NCI-H2227 treated with DMSO at 0.1 percent for 48 hours (cell line): ENCODE data around the gene GOLGA6D.
"Not testable (repeated sequence)": the region's sequence is repeated elsewhere in the genome, so short reads cannot be mapped to it uniquely, and the experiment has no call there.

ENCODE experiments used
- DNase-seq: peaks from one replicate; lab custom pipeline; 2025; lab: John Stamatoyannopoulos, UW

The GOLGA6D gene

DNA sequence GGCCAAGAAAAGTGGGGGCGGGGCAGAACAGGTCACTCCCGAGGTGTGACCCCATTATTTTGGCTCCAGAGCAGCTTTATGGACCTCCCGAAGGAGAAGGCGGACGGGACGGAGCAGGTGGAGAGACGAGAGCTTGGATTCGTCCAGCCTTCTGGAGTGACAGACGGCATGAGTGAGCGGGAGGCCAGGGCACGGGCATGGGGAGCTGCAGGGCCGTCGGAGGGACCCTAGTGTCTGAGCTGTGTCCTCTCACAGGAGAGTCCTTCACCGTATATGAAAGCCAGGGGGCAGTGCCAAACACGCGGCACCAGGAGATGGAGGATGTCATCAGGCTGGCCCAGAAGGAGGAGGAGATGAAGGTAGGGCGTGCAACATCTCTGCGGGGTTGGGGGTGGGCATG lies 11.0 kb downstream of the GOLGA6D start:
- DNase-seq, result not testable (repeated sequence)

DNA sequence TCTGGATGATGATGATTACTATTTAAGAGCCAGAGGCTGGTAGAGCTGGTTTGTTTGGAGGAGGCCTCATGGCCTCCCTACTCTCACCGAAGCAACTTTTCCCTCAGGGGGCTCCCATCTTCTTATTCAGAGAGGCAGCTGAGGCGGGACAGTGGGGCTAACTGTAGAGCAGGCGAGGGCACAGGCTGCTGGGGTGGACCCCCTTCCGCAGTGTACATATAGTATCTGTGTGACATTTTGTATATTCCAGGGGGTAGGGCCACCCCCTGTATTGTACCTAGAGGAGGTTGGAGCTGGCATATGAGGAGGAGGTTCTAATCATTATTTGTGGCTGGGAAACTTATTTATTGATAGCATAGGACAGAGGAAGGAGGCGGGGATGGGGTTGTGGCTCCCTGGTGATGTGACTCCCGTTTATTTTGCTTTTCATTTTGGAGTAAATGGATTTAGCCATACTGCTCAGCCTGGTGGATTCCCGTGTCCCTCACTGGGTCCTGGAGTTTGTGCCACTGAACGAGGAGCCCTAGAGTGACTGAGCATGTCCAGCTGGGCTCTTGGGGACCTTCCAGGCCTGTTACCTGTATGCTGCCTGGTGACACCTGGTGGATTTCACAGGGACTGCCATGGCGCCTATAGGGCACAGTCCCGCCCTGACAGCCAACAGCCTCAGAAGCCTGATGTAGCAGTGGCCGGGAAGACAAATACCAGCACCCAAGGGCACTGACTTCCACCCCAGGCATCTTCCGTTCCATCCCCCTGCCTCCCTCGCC lies 16.1 kb downstream of the GOLGA6D start:
- not testable (repeated sequence) for DNase-seq

DNA sequence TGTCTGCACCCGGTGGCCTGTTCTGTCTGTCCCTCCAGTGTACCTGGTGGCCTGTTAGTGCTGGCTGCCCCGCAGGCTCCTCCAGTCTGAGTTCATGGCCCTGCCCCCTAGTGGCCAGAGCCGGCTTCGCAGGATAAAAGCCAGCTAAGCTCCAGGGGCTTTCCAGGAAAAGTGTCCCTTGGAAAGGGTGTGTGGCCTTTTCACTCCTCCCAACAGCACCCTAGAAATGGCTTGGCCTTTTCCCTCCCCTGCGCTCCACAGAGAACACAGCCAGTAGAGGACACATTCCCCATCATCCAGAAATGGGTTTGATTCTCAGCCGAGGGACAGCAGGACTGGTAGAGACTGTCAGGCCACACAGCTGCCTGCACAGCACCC lies 16.7 kb downstream of the GOLGA6D start:
- DNase-seq, result not testable (repeated sequence)

DNA sequence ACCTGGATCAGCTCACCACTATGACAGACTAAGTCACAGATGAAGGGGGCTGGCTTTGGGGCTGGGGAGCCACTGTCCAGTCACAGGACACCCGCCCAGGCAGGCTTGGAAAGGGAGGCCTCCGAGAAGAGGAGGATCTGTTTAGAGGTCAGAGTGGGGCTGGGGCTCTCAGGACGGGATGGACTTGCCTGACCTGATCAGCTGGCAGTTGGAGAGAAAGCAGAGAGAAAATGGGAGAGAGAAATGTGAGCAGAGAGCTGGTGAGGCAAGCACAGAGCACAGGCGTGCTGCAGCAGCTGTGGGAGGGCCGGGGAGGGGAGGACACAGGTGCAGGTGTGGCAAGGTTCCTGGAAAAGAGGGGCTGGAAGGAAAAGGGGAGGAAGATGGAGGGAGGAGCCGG lies 17.4 kb downstream of the GOLGA6D start:
- DNase-seq, result not testable (repeated sequence)

DNA sequence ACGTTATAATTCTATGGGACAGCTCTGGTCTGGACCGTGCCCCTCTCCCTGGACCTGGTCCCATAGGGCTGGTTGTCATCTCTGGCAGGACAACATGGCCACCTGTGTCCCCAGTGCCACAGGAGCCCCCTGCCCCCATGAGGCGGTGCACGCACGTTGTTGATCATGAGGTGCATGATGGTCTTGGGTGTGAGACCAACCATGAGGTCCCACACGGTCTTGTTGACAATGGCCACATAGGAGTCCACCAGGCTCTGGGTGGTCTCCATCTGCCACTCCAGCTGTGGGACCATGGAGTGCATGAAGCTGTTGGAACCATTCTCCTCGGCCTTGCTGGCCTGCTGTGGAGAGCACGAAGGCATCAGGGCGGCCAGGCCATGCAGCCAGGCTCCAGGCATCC lies 19.7 kb downstream of the GOLGA6D start:
- no peak for DNase-seq

DNA sequence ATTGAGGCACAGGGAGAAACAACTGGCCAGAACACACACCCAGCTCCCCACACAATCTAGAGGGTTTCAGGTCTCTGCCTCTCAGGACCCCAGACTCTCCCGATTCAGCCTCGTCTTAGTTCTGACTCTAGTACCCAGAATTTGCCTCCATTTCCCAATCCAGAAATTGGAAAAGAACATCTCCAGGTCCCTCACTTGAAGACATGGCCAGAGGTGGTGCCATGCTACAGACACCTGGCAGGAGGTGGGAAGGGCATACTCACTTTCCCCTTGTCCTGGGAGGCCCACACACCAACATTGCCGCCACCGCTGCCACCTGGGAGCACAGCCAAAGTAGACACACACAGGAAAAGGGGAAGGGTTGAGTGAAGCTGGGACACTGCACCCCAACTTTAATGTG lies 20.1 kb downstream of the GOLGA6D start:
- not testable (repeated sequence) for DNase-seq

DNA sequence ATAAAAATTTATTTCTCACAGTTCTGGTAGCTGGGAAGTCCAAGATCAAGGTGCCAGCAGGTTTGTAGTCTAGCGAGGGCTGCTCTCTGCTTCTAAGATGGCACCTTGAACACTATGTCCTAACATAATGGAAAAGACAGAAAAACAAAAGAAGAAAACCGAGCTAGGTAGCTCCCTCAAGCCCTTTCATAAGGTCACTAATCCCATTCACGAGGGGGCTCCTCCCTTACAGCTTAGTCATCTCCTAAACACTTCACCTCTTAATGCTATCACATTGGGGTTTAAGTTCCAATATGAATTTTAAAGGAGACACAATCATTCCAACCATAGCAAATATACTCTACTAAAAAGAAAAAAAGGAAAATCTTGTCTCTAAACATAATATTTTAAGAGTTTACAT lies 23.6 kb downstream of the GOLGA6D start:
- DNase-seq, result no peak

DNA sequence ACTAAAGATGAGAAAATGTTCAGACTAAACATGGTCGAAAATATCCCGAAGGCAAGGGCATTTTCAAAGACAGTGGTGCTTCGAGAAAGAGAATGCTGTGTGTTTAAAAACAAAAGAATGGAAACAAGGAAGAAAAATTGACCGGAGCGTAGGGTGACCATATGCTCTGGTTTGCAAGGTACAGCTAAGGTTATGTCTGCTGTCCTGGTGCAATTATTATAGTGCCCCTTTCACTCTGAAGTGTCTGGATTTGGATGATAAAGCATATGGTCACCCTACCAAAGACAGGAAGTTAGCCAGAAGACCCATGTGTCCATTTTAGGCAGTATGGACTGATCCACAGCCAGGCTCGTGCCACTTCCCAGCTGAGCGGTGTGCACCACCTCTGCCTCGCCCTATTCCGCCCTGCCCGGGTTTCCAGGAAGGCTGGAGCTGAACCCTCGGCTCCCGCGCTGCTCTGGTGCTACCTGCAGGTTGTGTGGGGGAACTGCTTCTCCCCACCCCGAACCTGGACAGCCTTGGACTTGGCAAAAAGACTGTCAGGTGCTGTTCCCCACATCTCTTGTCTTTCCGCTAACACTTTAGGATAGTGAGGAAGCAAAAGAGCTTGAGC lies 25.2 kb downstream of the GOLGA6D start:
- DNase-seq, result peak; percentile 6

DNA sequence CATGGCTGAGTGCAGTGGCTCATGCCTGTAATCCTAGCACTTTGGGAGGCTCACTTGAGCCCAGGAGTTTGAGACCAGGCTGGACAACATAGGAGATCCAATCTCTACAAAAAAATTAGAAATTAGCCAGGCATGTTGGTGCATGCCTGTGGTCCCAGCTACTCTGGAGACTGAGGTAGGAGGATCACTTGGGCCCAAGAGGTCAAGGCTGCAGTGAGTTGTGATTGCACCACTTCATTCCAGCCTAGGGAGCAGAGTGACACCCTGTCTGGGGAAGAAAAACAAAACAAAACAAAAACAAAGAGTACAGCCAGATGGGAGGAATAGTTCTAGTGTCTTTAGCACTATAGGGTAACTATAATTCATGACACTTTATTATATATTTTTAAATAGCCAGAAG lies 27.1 kb downstream of the GOLGA6D start:
- DNase-seq, result no peak

DNA sequence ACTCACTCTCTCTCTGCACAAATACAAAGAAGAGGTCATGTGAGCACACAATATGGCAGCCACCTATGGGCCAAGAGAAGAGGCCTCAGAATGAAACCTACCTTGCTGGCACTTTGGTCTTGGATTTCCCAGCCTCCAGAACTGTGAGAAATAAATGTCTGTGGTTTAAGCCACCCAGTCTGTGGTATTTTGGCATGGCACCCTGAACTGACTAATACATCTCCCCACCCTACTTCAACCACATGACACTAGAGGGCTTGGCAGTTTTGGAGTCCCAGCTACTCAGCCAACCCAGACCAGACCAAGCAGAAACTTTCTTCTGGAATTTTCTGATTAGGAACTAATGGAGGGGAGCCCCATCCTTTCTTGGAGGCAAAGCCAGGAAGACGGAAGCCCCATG lies 29.9 kb downstream of the GOLGA6D start:
- not testable (repeated sequence) for DNase-seq

DNA sequence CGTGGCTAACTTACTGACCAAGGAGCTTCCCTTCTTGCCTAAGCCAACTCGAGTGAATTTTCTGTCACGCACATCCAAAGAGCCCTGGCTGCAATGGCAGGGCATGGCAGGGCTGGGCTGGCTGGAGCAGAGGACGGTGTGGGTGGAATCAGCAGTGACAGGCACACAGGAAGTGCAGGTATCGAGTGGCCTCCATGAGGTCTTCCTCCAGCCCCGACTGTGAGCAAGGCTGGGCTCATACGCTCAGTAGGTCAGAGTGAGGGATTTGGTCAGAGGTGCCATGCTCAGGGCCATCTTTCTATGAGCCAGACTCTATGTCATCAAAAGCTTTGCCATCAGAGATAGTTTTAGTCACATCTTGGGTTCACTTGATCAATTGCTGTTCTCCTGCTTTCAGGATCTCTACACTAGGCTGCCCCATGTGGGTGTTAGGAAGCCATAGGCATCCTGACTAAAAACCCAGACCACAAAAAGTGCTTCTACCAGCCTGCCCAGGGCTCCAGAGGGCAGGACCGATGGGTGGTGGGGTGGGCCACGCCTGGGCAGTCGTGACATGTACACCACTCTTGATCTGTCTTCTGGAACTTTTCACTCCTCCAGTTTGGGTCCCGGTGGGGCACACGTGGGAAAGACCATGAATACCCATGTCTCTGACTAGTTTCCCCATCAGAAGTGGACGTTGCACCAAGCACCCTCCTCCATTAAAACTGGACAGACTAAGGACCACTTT lies 30.6 kb downstream of the GOLGA6D start:
- DNase-seq, result no peak

DNA sequence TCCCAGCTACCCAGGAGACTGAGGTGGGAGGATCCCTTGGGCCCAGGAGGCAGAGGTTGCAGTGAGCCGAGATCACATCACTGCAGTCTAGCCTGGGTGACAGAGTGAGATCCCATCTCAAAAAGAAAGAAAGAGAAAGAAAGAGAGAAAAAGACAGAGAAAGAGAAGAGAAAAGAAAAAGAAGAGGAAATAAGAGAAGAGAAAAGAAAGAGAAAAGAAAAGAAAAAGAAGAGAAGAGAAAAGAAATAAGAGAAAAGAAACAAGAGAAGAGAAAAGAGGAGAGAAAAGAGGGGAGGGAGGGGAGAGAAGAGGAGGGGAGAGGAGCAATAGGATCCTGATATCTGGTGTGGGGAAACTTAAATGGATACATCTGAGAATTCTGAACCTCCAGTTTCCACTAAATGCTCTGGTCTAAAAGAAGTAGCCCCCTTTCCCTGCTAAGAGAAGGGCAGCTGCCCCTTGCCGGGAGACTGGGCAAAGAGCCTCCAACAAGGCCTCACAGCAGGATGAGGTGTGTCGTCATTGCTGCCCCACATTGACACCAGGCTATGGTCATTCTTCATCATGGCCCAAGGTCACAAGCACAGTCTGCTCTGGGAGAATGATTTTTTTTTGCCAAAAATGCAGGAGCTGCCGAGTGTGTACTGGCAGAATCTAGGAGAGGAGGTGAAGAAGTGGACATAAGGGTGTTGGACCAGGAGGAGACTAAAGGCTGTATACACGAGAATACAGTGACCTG lies 32.1 kb downstream of the GOLGA6D start:
- no peak for DNase-seq

DNA sequence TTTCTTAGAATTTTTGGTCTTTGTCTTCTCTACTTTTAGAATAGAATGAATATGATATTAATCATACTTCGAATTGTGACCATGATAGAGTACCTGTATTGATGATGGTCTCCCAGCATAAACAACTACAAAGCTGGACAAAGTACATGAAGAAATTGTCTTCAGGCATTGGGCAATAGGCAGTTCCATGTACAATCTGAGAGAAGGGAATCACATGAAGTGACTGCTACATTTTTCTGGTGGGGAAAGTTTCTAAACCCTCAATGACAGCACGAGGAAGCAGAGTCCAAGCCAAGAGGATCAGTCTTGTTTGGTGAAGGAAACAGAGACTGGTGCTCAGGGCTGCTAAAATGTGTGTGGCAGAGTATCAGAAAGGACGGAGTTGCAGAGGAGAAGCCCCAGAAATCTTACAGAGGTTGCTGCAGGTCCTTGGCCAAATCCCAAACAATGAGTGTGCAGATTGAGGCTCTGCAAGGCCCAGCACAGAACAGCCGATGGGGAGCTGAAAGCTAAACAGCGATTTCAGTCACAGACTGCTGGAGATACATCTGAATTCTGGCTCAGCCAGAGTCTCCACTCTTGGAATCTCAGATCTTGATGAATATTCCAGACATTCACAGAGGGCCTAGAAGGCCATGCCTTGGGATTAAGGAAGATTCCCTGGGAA lies 36.7 kb downstream of the GOLGA6D start:
- not testable (repeated sequence) for DNase-seq

DNA sequence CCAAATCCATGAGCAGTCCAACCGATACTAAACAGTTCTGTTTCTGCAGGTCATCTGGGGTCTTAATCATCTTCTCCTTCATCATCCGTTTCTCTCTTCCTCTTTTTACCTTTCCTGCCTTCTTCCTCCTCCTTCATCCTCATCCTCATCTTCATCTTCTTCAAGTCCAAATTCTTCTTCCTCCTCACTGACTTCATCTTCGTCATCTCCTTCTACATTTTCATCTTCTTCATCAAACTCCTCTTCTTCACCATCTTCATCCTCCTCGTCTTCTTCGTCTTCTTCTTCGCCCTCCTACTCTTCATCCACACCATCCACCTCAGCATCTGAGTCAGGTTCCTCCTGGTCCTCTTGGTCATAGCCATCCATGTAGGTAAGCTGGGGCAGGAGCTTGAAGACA lies 39.1 kb downstream of the GOLGA6D start:
- DNase-seq, result no peak

DNA sequence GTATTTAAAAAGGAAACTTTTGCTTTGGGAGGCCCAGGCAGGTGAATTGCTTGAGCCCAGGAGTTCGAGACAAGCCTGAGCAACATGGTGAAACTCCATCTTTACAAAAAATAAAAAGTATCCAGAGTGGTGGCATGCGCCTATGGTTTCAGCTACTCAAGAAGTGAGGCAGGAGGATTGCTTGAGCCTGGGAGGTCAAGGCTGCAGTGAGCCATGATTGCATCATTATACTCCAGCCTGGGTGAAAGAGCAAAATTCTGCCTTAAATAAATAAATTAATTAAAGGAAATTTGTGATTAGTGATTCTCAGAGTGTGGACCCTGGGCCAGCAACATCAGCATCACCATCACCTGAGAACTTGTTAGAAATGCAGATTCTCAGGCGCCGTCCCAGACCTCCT lies 43.3 kb downstream of the GOLGA6D start:
- DNase-seq, result no peak

DNA sequence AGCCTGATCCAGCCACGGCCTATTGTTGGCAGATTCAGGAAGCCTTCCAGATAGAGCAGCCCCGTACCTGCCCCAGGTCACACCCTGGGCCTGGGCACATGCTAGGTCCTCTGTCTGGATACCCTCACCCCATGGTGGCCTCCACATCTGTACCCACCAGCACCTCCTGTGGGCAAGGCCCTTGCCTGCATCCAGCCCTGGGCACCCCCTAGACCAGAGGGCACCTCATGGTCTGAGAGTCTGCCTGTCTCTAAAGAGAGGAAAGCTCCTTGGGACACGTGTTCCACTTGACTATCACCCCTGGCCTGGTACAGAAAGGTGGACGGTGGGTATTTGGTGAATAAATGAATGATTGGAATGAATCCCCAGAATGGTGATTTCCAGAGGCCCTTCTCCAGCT lies 44.4 kb downstream of the GOLGA6D start:
- no peak for DNase-seq

DNA sequence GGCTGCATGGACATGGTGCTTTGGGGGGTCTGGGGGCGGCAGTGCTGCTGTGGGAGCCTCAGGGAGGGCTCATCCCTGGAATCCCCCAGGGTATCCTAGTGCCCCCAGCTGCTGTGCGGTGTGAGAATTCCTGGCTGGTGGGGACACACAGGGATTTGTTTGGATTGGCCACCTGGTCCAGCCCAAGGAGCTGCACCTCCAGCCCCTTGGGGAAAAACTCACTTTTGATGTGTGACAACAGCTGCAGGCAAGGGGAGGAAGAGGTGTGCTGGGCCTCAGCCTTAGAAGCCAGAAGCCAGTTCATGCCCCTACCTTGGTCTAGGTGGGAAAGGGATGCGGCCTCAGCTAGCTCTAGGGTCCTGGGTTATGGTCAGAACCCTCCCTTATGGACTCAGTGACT lies 44.9 kb downstream of the GOLGA6D start:
- no peak for DNase-seq

DNA sequence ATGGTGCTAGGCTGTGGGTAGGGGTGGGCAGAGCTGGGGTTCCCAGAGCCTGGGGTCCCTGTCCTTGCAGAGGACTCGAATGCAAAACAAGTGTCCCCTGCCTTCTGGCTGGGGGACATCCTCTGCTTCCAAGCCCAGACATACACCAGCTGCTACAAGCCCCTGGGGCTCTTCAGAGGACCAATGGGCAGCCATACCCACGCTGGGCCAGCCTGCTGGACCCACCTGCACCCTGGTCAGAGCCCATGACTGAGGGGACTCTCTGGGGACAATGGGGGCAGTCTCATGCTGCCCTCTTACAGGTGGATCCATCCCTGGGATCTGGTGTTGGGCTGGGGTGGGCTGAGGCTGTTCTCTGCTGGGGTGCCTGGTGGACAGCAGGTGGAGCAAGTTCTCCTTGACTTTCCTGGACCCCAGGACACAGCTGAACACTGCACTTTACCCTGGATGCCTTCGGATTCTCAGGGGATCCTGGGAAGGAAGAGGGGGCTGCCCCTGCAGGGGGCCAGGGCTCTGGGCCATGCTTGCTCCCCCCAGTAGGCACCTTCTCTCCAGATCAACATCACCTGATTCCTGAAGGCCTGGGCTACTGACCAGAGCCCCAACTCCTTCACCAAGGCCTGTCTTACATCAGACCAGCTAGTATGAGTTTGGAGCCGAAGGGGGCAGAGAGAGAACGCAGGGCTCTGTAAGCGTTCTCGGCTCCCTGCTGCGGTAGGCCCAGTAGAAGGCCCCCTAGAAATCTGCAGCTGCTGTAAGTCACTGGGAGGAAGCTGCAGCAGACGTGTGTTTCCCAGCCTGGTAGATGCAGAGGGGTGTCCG lies 46.1 kb downstream of the GOLGA6D start:
- no peak for DNase-seq

DNA sequence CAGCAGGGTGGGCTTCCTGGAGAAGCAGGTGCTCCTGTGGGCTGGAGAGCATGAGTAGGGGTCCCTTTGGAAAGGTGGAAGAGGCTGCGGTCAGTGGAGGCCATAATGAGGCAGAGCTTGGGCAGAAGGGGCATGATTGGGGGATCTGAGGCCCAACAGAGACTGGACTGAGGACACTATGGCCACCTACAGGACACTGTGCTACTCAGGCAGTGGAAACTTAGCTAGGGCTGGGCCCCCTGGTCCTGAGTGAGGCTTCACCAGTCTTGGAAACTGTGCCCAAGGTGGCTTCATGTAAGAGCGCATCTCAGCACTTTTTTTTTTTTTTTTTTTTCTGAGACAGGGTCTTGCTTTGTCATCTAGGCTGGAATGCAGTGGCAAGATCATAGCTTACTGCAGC lies 46.9 kb downstream of the GOLGA6D start:
- DNase-seq, result no peak

DNA sequence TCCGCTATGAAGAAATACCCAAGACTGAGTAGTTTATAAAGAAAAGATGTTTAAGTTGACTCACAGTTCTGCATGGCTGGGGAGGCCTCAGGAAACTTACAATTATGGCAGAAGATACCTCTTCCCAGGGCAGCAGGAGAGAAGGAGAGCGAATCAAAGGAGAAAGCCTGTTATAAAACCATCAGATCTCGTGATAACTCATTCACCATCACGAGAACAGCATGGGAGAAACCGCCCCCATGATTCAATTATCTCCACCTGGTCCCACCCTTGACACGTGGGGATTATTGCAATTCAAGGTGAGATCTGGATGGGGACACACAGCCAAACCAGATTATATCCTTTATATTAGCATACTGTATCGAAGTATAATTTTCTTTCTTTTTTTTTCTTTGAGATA lies 49.5 kb downstream of the GOLGA6D start:
- not testable (repeated sequence) for DNase-seq
